OCI-M2 (cell line): ENCODE data around the gene ITGB1BP1.
"Not testable (repeated sequence)": the region's sequence is repeated elsewhere in the genome, so short reads cannot be mapped to it uniquely, and the experiment has no call there.

ENCODE experiments used
- DNase-seq: peaks from one replicate; lab custom pipeline; 2025; ENCODE audit not compliant: unreplicated experiment; lab: John Stamatoyannopoulos, UW

Gene ITGB1BP1

GRCh38 chr2:9401059-9401547 is 22.2 kb downstream of the ITGB1BP1 start:
- DNase-seq, result no peak

DNA sequence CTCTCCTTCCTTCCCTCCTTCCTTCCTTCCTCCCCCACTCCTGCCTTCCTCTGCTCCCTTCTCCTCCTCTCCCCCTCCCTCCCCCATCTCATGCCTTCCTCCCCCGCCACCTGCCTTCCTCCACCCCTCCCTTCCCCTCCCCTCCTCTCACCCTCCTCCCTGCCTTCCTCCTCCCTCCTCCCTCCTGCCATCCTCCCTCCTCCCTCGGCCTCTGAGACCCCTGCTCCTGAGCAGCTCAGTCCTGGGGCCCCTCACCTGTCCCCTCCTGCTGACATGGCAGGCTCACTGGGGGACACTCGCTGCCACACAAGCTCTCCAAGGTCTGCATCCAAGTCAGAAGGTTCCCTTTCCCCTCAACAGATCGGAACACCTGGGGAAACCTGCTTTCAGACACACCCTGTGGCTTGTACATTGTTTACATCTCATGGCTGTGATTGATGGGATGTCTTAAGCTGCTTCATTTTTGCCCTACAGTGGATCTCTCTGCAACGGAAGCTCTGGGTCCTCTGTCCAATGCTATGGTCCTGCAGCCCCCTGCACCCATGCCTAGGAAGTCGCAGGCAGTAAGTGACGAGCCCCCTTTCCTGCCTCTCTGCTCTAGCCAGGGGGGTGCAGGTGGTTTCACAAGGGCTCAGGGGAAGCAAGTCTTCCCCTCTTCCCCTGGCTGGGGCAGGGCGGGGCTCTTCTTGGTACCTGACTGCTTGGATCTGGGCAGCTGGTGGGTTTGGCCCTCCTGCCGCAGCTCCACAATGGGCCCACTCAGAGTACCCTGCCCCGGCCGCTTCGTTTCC is 22.9 kb downstream of the ITGB1BP1 start:
- no peak for DNase-seq

GRCh38 chr2:9398881-9399780 is 24.2 kb downstream of the ITGB1BP1 start:
- no peak for DNase-seq

GRCh38 chr2:9398251-9398650 is 25.1 kb downstream of the ITGB1BP1 start:
- not testable (repeated sequence) for DNase-seq

- DNase-seq, result no peak
These were observed 26.1 kb downstream of the ITGB1BP1 start for GRCh38 chr2:9397201-9397600.

GRCh38 chr2:9394816-9395215 is 28.5 kb downstream of the ITGB1BP1 start:
- no peak for DNase-seq

DNA sequence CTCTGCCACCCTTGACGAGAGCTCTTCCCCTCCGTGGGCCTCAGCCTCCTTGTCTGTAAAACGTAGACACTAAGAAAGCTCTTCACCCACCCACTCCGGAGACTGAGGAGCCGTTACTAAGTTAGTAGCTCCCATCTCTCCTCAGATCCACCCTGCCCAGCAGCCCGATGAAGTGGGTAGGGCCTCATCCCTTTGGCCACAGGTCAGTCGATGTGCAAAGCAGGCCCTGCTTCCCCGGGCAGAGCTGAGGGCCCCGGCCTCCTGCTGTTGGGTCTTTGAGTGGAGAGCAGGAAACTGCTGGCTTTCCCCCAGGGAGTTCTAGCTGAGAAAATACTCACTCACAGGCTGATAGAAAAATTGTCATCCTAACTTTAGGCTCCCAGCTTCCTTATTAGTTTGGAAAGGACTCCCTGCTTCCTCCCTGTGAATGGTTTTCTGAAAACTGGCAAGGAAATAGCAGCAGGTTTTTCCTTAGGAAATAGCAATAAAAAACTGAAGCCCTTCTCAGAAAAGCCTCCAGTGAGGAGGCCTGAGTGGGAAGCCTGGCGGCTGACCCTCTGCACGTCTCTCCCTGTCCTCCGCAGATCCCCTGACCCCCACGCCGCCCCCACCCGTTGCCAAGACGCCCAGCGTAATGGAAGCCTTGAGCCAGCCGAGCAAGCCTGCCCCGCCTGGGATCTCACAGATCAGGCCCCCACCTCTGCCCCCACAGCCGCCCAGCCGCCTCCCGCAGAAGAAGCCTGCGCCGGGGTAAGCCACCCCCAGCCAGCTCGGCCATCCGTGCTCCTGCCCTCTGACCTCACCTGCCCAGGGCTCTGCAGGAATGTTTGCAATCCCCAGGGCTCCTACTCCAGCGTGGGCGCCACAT is 30.2 kb downstream of the ITGB1BP1 start:
- no peak for DNase-seq

DNA sequence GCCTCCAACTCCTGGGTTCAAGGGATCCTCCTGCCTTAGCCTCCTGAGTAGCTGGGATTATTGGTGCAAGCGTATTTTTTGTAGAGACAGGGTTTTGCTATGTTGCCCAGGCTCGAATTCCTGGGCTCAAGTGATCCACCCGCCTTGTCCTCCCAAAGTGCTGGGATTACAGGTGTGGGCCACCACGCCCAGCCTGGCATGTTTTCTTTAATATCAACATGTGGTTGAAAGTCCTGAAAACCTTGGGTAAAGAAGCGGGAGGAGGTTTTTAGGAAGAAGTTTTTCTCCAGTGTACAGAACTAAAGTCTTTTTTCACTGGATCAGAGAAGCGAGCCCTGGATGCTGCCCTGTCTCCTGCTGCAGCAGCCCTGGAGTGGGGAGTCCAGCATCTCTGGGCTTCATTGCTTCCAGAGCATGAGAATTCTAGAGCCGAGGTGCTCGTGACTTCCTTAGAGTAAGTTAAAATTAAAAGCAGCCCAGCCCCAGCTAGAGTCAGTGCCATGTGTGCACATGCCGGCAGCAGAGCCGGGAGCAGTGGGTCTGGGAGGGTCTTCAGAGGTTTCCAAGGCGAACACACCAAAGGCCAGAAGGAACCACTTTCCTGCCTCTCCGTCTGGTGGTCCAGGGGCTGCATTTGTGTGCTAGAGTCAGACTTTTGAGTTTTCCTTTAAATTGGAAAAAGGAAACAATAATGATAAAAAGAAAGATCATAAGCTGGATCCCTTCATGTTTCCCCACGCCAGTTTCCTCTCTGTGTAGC is 31.2 kb downstream of the ITGB1BP1 start:
- DNase-seq, result no peak

- DNase-seq, result no peak
These were observed 32.3 kb downstream of the ITGB1BP1 start for GRCh38 chr2:9390991-9391390.

DNA sequence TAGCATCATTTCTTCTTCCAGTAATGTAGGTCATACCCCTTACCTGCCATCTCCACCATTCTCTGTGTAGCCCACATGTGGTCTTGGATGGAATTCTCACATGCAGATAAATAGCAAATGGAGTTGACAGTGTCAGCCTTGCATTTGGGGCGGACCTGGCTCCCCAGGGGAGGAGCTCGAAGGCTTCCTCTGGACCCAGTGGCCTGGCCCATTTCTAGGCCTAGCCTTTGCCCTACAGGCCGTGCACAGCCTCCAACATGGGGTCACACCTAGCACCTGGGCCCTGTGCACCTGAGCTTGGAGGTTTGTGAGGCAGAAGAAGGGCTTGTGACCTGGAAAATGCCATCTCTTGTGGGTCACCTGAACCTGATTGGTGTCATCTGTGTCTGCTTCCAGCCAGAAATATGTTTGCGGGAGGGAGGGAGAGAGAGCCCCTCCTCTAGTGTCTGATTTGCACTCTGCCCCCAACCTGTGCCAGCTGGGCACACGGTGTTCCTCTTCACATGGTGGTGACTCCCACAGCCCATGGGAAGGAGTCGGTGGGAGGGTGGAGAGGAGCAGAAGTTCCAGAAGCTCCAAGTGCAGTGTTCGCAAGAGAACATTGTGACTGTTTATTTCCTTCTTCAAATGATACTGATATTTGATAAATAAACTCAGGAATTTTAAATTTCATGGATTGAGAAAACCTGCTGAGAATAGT is 33.0 kb downstream of the ITGB1BP1 start:
- no peak for DNase-seq

- no peak for DNase-seq
These were observed 34.1 kb downstream of the ITGB1BP1 start for GRCh38 chr2:9388950-9389911.

DNA sequence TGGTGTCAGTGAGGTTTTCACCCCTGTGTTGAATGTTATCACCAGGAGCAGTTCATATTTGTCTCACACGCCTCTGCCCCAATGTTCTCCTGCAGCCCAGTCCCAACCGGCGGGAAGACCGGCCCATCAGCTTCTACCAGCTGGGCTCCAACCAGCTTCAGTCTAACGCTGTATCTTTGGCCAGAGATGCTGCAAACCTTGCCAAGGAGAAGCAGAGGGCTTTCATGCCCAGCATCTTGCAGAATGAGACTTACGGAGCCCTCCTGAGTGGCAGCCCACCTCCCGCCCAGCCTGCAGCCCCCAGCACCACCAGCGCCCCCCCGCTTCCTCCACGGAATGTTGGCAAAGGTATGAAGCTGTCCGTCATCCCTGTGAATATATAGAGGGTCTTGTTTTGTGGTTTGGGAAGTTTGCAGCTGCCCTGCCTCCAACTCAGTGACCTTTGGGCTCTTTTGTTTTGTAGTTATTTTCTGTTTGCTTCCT is 35.1 kb downstream of the ITGB1BP1 start:
- no peak for DNase-seq

DNA sequence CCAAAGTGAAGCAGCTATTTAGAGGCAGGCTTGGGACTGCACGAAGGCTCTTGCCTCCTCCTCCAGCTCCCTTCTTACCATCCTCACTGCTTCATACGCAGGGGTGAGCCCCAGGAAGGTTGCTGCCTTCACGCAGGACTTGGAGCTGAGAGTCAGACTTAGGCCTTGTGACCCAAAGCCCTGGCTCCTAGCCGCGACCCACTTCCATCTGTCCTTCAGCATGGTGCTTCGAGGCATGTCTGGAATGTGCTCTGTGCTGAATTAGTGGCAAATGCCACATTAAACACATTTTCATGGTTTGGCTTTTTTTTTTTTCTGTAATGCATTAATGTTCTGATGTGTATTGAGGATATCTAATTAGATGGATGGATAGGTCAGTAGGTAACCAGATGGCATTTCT is 37.5 kb downstream of the ITGB1BP1 start:
- no peak for DNase-seq

DNA sequence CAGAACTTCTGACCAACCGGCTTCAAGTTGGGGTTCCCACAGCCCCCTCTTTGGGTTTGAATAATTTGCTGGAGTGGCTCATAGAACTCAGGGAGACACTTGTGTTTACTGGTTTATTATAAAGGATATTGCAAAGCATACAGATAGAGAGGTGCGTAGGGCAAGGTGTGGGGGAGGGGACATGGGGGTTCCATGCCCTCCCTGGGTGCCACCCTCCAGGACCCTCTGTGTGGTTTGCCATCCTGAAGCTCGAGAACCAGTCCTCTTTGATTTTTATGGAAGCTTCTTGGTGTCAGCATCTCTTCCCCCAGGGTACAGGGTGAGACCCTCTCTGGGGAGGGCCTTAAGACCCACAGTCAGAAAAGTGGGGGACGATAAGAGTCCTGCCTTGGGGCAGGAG is 38.8 kb downstream of the ITGB1BP1 start:
- no peak for DNase-seq

DNA sequence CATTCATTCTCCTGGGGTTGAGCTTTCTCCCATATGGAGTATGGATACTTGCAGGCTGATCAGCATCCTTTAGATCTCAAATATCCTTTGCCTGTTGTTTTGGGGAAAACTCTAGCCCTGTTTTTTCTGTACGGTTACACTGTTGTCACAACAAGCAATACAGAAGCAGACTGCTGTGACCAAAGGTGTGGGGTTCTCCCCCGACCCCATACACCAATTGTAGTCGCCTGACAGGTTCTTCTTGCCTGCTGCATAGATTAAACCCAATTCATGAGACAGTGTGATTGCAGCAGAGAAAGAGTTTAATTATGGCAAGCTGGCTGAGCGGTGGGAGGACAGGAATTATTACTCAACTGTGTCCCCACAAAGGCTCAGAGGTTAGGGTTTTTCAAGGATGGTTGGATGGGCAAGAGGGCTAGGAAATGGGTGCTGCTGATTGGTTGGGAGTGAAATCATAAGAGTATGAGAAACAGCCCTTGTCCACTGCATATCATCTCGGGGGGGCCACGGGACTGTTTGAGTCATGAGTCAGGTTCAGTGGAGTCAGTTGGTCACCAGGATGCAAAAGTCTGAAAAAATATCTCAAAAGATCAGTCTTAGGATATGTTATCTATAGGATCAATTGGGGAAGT is 40.6 kb downstream of the ITGB1BP1 start:
- no peak for DNase-seq

GRCh38 chr2:9380702-9381628 is 42.4 kb downstream of the ITGB1BP1 start:
- DNase-seq, result no peak

GRCh38 chr2:9379391-9379755 is 44.0 kb downstream of the ITGB1BP1 start:
- no peak for DNase-seq
